ENCODE data around the gene ACBD7. TPM values are rescaled to one million over a fixed set of nuclear protein-coding genes. Genes with fewer than 3 reads are reported as not detected.
A peak's percentile ranks its signal among the peaks of the same experiment; 100 is the strongest.

Gene ACBD7
- total RNA-seq, 1 experiment from 2014 or later = 10.0 TPM

DNA sequence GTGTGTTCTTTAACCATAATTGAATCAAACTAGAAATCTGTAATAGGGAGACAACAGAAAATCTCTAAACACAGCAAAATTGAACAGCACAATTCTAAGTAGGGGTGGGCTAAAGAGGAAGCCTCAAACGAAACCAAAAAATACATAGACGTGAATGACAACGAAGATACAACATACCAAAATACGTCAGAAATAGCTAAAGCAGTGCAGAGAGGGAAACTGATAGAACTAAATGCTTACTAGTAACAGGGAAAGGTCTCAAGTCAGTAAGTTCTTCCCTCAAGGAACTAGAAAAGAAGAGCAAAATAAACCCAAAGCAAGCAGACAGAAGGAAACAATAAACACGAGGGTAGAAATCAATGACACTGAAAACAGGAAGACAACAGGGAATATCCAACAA is 27.6 kb upstream of the ACBD7 start:
- peaks cover 12% of the 10 kb centered on the region for H3K36me3 Mint-ChIP-seq (ENCODE audit: insufficient read depth, unreplicated experiment)
- no TSS peak for BruUV-seq (replicated peaks)
- no peaks in the 10 kb centered on the region for H3K9me3 Mint-ChIP-seq (ENCODE audit: low read depth, unreplicated experiment)

GRCh38 chr10:15113766-15114165 is 25.2 kb upstream of the ACBD7 start:
- Mint-ChIP-seq H3K27me3 (ENCODE audit: unreplicated experiment) (no peaks in the 10 kb centered on the region), H3K9me3 (ENCODE audit: low read depth, unreplicated experiment) (no peaks in the 10 kb centered on the region), H3K4me3 (ENCODE audit: low read depth, unreplicated experiment) (no peak overlapping the region), H3K27ac (ENCODE audit: unreplicated experiment) (no peak overlapping the region), H3K36me3 (ENCODE audit: insufficient read depth, unreplicated experiment) (peaks cover 18% of the 10 kb centered on the region), H3K4me1 (ENCODE audit: low read depth, unreplicated experiment) (peaks cover 3% of the 10 kb centered on the region)
- TF ChIP-seq, protein P1, sequence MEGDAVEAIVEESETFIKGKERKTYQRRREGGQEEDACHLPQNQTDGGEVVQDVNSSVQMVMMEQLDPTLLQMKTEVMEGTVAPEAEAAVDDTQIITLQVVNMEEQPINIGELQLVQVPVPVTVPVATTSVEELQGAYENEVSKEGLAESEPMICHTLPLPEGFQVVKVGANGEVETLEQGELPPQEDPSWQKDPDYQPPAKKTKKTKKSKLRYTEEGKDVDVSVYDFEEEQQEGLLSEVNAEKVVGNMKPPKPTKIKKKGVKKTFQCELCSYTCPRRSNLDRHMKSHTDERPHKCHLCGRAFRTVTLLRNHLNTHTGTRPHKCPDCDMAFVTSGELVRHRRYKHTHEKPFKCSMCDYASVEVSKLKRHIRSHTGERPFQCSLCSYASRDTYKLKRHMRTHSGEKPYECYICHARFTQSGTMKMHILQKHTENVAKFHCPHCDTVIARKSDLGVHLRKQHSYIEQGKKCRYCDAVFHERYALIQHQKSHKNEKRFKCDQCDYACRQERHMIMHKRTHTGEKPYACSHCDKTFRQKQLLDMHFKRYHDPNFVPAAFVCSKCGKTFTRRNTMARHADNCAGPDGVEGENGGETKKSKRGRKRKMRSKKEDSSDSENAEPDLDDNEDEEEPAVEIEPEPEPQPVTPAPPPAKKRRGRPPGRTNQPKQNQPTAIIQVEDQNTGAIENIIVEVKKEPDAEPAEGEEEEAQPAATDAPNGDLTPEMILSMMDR (IDR thresholded peaks at IDR 0.05; ENCODE audit: unreplicated experiment) = no peak
- intact Hi-C loops (cut with micrococcal nuclease; ENCODE audit: unreplicated experiment) = no loop called here
- CTCF ChIA-PET = no interaction called here
- BruUV-seq (replicated peaks) = no TSS peak
- DNase-seq = no peak

More for the DNA sequence above, 27.6 kb upstream of the ACBD7 start:
- H3K4me3 Mint-ChIP-seq (ENCODE audit: low read depth, unreplicated experiment) = no peak overlapping the region
- CTCF ChIA-PET = no interaction called here
- H3K27ac Mint-ChIP-seq (ENCODE audit: unreplicated experiment) = no peak overlapping the region
- H3K27me3 Mint-ChIP-seq (ENCODE audit: unreplicated experiment) = no peaks in the 10 kb centered on the region
- no peak for DNase-seq
- no peaks in the 10 kb centered on the region for H3K4me1 Mint-ChIP-seq (ENCODE audit: low read depth, unreplicated experiment)
- intact Hi-C loops (cut with micrococcal nuclease; ENCODE audit: unreplicated experiment) = no loop called here
- TF ChIP-seq, protein P1 (IDR thresholded peaks at IDR 0.05; ENCODE audit: unreplicated experiment) = no peak

GRCh38 chr10:15112657-15113056 is 24.1 kb upstream of the ACBD7 start:
- no peak for DNase-seq
- BruUV-seq (replicated peaks) = no TSS peak
- TF ChIP-seq, protein P1 (IDR thresholded peaks at IDR 0.05; ENCODE audit: unreplicated experiment) = no peak
- Mint-ChIP-seq H3K36me3 (ENCODE audit: insufficient read depth, unreplicated experiment) (peaks cover 26% of the 10 kb centered on the region), H3K9me3 (ENCODE audit: low read depth, unreplicated experiment) (no peaks in the 10 kb centered on the region), H3K27me3 (ENCODE audit: unreplicated experiment) (no peaks in the 10 kb centered on the region), H3K4me3 (ENCODE audit: low read depth, unreplicated experiment) (no peak overlapping the region), H3K4me1 (ENCODE audit: low read depth, unreplicated experiment) (peaks cover 6% of the 10 kb centered on the region), H3K27ac (ENCODE audit: unreplicated experiment) (no peak overlapping the region)
- intact Hi-C loops (cut with micrococcal nuclease; ENCODE audit: unreplicated experiment) = no loop called here
- CTCF ChIA-PET = interaction anchor here (0.6 kb wide), 1 partner anchor 19 kb away, joined by 5 read pairs; no protein-coding TSS in a partner anchor

DNA sequence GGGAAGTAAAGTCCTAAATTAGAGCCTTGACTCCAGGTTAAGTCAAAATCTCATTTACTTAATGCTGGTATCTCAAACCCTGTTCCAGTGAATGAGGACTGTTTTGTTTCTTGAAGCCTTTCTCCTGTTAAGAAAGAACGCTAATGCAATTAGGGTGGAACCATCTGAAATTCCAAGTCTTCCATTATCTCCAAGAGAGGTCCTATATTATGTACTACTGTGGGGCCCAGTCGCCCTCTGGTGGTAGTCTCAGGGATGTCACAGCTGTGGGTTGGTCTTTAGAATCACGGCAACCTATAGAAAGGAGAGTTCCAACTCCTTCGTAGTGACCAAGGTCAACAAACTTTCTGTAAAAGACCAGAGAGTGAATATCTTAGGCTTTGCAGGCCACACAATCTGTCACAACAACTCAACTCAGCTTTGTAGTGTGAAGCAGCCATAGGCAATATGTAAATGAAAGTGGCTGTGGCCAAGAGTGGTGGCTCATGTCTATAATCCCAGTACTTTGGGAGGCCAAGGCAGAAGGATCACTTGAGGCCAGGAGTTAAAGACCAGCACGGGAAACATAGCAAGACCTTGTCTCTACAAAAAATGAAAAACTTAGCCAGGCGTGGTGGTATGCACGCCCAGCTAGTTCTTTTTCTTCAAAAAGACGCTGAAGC is 17.9 kb upstream of the ACBD7 start:
- DNase-seq = peak; percentile 79
- H3K4me3 Mint-ChIP-seq (ENCODE audit: low read depth, unreplicated experiment) = no peak overlapping the region
- H3K36me3 Mint-ChIP-seq (ENCODE audit: insufficient read depth, unreplicated experiment) = peaks cover 46% of the 10 kb centered on the region
- BruUV-seq (replicated peaks) = no TSS peak
- intact Hi-C loops (cut with micrococcal nuclease; ENCODE audit: unreplicated experiment) = loop anchor here (2.0 to 5.0 kb wide), 2 partner anchors 116 to 154 kb away; partner anchors contain the start of gene DCLRE1C
- no peaks in the 10 kb centered on the region for H3K27me3 Mint-ChIP-seq (ENCODE audit: unreplicated experiment)
- CTCF ChIA-PET = interaction anchor here (0.7 to 1.6 kb wide), 3 partner anchors 60 to 153 kb away, joined by 4 to 7 read pairs (median 6); no protein-coding TSS in a partner anchor
- no peak overlapping the region for H3K27ac Mint-ChIP-seq (ENCODE audit: unreplicated experiment)
- TF ChIP-seq, protein P1 (IDR thresholded peaks at IDR 0.05; ENCODE audit: unreplicated experiment) = peak; percentile 84
- H3K4me1 Mint-ChIP-seq (ENCODE audit: low read depth, unreplicated experiment) = peaks cover 6% of the 10 kb centered on the region
- H3K9me3 Mint-ChIP-seq (ENCODE audit: low read depth, unreplicated experiment) = no peaks in the 10 kb centered on the region

Data from Calu3 (cell line).